HepG2 (cell line): ENCODE data around the gene LAMA5. TPM values are rescaled to one million over a fixed set of nuclear protein-coding genes. Genes with fewer than 3 reads are reported as not detected.

Experiments
- BORCS8-MEF2B ChIP-seq: sonication (generic); formaldehyde crosslinking; IDR thresholded peaks from 2 replicates; pipeline ENCODE4 v1.8.0; 2022; ENCODE audit warnings: mild to moderate bottlenecking, missing genetic modification reagents
- KMT2B ChIP-seq: IDR thresholded peaks from 2 replicates; pipeline ENCODE4 v1.6.1; 2016; ENCODE audit warnings: missing genetic modification reagents, missing compliant biosample characterization
- LRRFIP1 ChIP-seq: sonication (generic); formaldehyde crosslinking; conservative IDR thresholded peaks from 2 replicates; pipeline ENCODE4 v1.4.0; 2020; ENCODE audit warnings: missing genetic modification reagents
- NBN ChIP-seq: fragments of 450-650 bp; conservative IDR thresholded peaks from 2 replicates; pipeline ENCODE4 v1.6.1; 2017
- NONO ChIP-seq, 2 experiments: fragments of 450-650 bp in 1 of 2; sonication (generic) in 1 of 2; formaldehyde crosslinking in 1 of 2; IDR thresholded peaks in 1 of 2; conservative IDR thresholded peaks in 1 of 2; 2 replicates each; pipeline versions ENCODE4 v1.6.1 to v1.8.0; 2017 to 2022; ENCODE audit warnings: mild to moderate bottlenecking in 1 of 2, missing genetic modification reagents in 1 of 2, moderate library complexity in 1 of 2
- POLR2AphosphoS2 ChIP-seq: IDR thresholded peaks from 2 replicates; pipeline ENCODE4 v1.6.1; 2011; ENCODE audit warnings: low read depth, low read length, improper control_type of control experiment
- SMAD3 ChIP-seq: sonication (generic); formaldehyde crosslinking; IDR thresholded peaks from 2 replicates; pipeline ENCODE4 v1.4.0; 2020; ENCODE audit warnings: missing genetic modification reagents
- U2AF1 ChIP-seq: fragments of 200-400 bp; formaldehyde crosslinking; optimal IDR thresholded peaks from 2 replicates; pipeline ENCODE3; 2017; ENCODE audit warnings: mild to moderate bottlenecking, low read depth, low read length
- ZFP37 ChIP-seq: sonication (generic); formaldehyde crosslinking; IDR thresholded peaks from 2 replicates; pipeline ENCODE4 v1.4.0; 2020; ENCODE audit warnings: missing genetic modification reagents, borderline replicate concordance
- ZNF280B ChIP-seq: sonication (generic); formaldehyde crosslinking; IDR thresholded peaks from 2 replicates; pipeline ENCODE4 v1.5.0; 2020; ENCODE audit warnings: missing genetic modification reagents, mild to moderate bottlenecking, borderline replicate concordance
- ZNF557 ChIP-seq: sonication (generic); formaldehyde crosslinking; IDR thresholded peaks from 2 replicates; pipeline ENCODE4 v1.4.0; 2020; ENCODE audit warnings: missing genetic modification reagents
- ZNF747 ChIP-seq: sonication (generic); formaldehyde crosslinking; IDR thresholded peaks from 2 replicates; pipeline ENCODE4 v1.8.1; 2023; ENCODE audit warnings: missing genetic modification reagents, mild to moderate bottlenecking, borderline replicate concordance
- ZNF790 ChIP-seq: sonication (generic); formaldehyde crosslinking; IDR thresholded peaks from 2 replicates; pipeline ENCODE4 v1.8.0; 2022; ENCODE audit warnings: missing genetic modification reagents, mild to moderate bottlenecking, borderline replicate concordance
- polyA plus RNA-seq, 8 experiments: library from polyadenylated mRNA; depleted of rRNA in 3 of 8; stranded (reverse) in 7 of 8; unstranded in 1 of 8; fragments of >200 nt; fragmentation: Illumina TruSeq in 4 of 8; extraction: Trizol in 4 of 8; gene quantifications; 2 replicates each; pipeline versions ENCODE4 v1.2.1 to v1.2.3, GENCODE V29; 2011 to 2016; ENCODE audit warnings: low read depth in 4 of 8, missing spikeins in 1 of 8, mixed read lengths in 1 of 8; ENCODE audit not compliant: insufficient read depth in 1 of 8
- total RNA-seq, 5 experiments: library from RNA; depleted of rRNA; stranded (reverse); fragments of >200 nt; fragmentation: Illumina TruSeq; extraction: Trizol; gene quantifications; 2 replicates each; pipeline ENCODE4 v1.2.3, GENCODE V29; 2016; ENCODE audit warnings: low read depth in 1 of 5
- TF ChIP-seq, protein P1 (sequence below), 2 experiments: sonication (generic) in 1 of 2; formaldehyde crosslinking in 1 of 2; IDR thresholded peaks; 2 replicates each; pipeline versions ENCODE4 v1.4.0 to v1.6.1; 2016 to 2020; ENCODE audit warnings: borderline replicate concordance in 1 of 2, low read depth in 1 of 2, mild to moderate bottlenecking in 1 of 2, missing genetic modification reagents in 1 of 2
- TF ChIP-seq, protein P2 (sequence below): sonication (generic); formaldehyde crosslinking; IDR thresholded peaks from 2 replicates; pipeline ENCODE4 v1.4.0; 2020; ENCODE audit warnings: missing genetic modification reagents

Gene LAMA5
- total and polyA plus RNA-seq, 2 of the 13 experiments (the other 11 are each of a cell fraction or from before 2014, with no cell fraction given) = 21.0 to 44.7 TPM

DNA sequence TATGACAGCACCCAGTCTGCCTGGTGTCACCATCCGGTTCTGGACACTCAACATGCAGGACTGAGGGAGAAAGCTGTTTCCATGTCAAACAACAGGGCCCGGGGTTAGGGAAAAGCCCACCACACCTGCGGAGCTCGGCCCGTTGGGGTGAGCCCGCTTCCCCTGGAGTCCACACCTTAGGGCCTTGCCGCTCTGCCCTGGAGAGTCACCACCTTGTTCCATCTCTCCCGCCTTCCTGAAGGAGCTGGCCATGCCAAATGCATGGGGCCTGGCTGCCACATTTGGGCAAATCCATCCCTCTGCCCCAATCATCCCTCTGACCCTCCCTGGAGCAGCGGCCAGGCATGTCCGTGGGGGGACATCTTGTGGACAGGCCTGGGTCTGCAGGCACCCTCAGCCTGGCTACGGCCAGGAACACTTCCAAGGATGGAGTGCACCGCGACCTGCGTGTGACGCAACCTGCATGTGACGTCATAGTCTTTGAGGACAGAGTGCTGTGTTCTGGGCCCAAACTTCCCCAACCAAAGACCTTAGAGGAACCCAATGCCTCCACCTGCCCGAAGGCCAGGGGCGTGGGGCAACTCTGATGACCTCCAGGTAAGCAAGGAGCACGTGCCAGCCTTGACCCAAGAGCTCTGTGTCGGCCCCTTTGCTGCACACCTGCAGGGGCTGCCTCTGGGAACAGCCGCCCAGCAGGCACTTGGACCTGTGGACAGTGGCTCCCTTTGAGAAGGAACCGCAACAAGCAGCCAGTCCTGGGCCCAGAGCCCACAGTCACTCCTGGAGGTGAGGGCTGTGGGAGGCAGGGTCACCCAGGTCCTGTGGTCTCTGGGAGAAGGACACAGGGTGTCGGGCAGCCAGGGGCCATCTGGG, 38.2 kb upstream of the LAMA5 start (continued):
- TF ChIP-seq, protein P1, sequence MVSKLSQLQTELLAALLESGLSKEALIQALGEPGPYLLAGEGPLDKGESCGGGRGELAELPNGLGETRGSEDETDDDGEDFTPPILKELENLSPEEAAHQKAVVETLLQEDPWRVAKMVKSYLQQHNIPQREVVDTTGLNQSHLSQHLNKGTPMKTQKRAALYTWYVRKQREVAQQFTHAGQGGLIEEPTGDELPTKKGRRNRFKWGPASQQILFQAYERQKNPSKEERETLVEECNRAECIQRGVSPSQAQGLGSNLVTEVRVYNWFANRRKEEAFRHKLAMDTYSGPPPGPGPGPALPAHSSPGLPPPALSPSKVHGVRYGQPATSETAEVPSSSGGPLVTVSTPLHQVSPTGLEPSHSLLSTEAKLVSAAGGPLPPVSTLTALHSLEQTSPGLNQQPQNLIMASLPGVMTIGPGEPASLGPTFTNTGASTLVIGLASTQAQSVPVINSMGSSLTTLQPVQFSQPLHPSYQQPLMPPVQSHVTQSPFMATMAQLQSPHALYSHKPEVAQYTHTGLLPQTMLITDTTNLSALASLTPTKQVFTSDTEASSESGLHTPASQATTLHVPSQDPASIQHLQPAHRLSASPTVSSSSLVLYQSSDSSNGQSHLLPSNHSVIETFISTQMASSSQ (IDR thresholded peaks at IDR 0.05; ENCODE audit: low read depth) = no peak
- TF ChIP-seq, protein P1 (CRISPR knock-in tag; IDR thresholded peaks at IDR 0.05; ENCODE audit: borderline replicate concordance) = 0 out of 2 replicates have a peak, but pooled peaks have one; percentile 27
- TF ChIP-seq ZNF280B (CRISPR knock-in tag) (no peak; the same call in 1 of the 2 replicates), POLR2AphosphoS2 (no peak), KMT2B (CRISPR knock-in tag) (no peak; the same call in 1 of the 2 replicates), LRRFIP1 (no peak), NONO (IDR thresholded peaks at IDR 0.05) (no peak), NONO (CRISPR knock-in tag; conservative IDR thresholded peaks at IDR 0.05) (no peak; the same call in 1 of the 2 replicates), ZNF747 (CRISPR knock-in tag) (no peak), ZNF790 (CRISPR knock-in tag) (no peak), SMAD3 (CRISPR knock-in tag) (peak; percentile 51; the same call in 1 of the 2 replicates), NBN (no peak), U2AF1 (no peak), BORCS8-MEF2B (CRISPR knock-in tag) (peak; percentile 68; the same call in 1 of the 2 replicates), ZNF557 (no peak), ZFP37 (no peak)
- TF ChIP-seq, protein P2, sequence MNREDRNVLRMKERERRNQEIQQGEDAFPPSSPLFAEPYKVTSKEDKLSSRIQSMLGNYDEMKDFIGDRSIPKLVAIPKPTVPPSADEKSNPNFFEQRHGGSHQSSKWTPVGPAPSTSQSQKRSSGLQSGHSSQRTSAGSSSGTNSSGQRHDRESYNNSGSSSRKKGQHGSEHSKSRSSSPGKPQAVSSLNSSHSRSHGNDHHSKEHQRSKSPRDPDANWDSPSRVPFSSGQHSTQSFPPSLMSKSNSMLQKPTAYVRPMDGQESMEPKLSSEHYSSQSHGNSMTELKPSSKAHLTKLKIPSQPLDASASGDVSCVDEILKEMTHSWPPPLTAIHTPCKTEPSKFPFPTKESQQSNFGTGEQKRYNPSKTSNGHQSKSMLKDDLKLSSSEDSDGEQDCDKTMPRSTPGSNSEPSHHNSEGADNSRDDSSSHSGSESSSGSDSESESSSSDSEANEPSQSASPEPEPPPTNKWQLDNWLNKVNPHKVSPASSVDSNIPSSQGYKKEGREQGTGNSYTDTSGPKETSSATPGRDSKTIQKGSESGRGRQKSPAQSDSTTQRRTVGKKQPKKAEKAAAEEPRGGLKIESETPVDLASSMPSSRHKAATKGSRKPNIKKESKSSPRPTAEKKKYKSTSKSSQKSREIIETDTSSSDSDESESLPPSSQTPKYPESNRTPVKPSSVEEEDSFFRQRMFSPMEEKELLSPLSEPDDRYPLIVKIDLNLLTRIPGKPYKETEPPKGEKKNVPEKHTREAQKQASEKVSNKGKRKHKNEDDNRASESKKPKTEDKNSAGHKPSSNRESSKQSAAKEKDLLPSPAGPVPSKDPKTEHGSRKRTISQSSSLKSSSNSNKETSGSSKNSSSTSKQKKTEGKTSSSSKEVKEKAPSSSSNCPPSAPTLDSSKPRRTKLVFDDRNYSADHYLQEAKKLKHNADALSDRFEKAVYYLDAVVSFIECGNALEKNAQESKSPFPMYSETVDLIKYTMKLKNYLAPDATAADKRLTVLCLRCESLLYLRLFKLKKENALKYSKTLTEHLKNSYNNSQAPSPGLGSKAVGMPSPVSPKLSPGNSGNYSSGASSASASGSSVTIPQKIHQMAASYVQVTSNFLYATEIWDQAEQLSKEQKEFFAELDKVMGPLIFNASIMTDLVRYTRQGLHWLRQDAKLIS (CRISPR knock-in tag) = no peak; the same call in 1 of the 2 replicates
